Parathyroid adenoma (tissue), 2 donors: ENCODE data around the gene KCNN1.
A peak's percentile ranks its signal among the peaks of the same experiment; 100 is the strongest.

Experiments
- H2AFZ ChIP-seq: fragments of 300-600 bp; sonication (generic); one replicate; pipeline ENCODE4 v1.7.0; 2017; ENCODE audit warnings: antibody characterized with exemption, mild to moderate bottlenecking
- H3K27ac ChIP-seq: fragments of 300-600 bp; sonication (generic); one replicate; pipeline ENCODE4 v1.7.0; 2017
- H3K27me3 ChIP-seq: fragments of 300-600 bp; sonication (generic); one replicate; pipeline ENCODE4 v1.7.0; 2017; ENCODE audit warnings: low read length; ENCODE audit not compliant: control insufficient read depth, insufficient read depth
- H3K36me3 ChIP-seq: fragments of 300-600 bp; sonication (generic); one replicate; pipeline ENCODE4 v1.7.0; 2017; ENCODE audit warnings: low read length; ENCODE audit not compliant: control insufficient read depth, insufficient read depth
- H3K4me1 ChIP-seq: fragments of 300-600 bp; sonication (generic); one replicate; pipeline ENCODE4 v1.7.0; 2017; ENCODE audit warnings: control low read depth
- H3K4me2 ChIP-seq: fragments of 300-600 bp; sonication (generic); one replicate; pipeline ENCODE4 v1.7.0; 2017; ENCODE audit warnings: low read length
- H3K4me3 ChIP-seq: fragments of 300-600 bp; sonication (generic); one replicate; pipeline ENCODE4 v1.7.0; 2017; ENCODE audit warnings: low read depth, low read length
- H3K79me2 ChIP-seq: fragments of 300-600 bp; sonication (generic); one replicate; pipeline ENCODE4 v1.7.0; 2017; ENCODE audit warnings: control low read depth
- H3K9ac ChIP-seq: fragments of 300-600 bp; sonication (generic); one replicate; pipeline ENCODE4 v1.7.0; 2017; ENCODE audit warnings: mild to moderate bottlenecking
- H3K9me3 ChIP-seq: fragments of 300-600 bp; sonication (generic); one replicate; pipeline ENCODE4 v1.7.0; 2017; ENCODE audit warnings: low read length; ENCODE audit not compliant: control insufficient read depth
- CTCF ChIP-seq: fragments of 300-600 bp; sonication (generic); IDR thresholded peaks from one replicate; pipeline ENCODE4 v1.7.0; 2017; ENCODE audit warnings: antibody characterized with exemption, mild to moderate bottlenecking
- donor health status: primary hyperparathyroidism.

KCNN1 gene

GRCh38 chr19:18046059-18046718 is 79.3 kb downstream of the KCNN1 start:
- Histone ChIP-seq H3K27me3 (no peaks in the 10 kb centered on the region), H3K36me3 (no peaks in the 10 kb centered on the region), H3K4me1 (peaks cover 11% of the 10 kb centered on the region), H3K79me2 (no peaks in the 10 kb centered on the region), H3K4me3 (no peak overlapping the region), H3K27ac (peak overlapping the region; percentile 75), H3K9me3 (no peaks in the 10 kb centered on the region), H3K9ac (no peak overlapping the region), H3K4me2 (no peak overlapping the region), H2AFZ (peak overlapping the region; percentile 11)
- no peak for TF ChIP-seq CTCF

GRCh38 chr19:18049385-18049784 is 82.5 kb downstream of the KCNN1 start:
- Histone ChIP-seq H3K27me3 (no peaks in the 10 kb centered on the region), H3K9ac (no peak overlapping the region), H3K9me3 (no peaks in the 10 kb centered on the region), H3K4me1 (peaks cover 21% of the 10 kb centered on the region), H3K79me2 (no peaks in the 10 kb centered on the region), H3K36me3 (no peaks in the 10 kb centered on the region), H3K4me2 (no peak overlapping the region), H3K4me3 (no peak overlapping the region), H3K27ac (peak overlapping the region; percentile 96), H2AFZ (peak overlapping the region; percentile 55)
- no peak for TF ChIP-seq CTCF
